ENCODE measurements around the gene RCBTB1.
"Not testable (repeated sequence)": the region's sequence is repeated elsewhere in the genome, so short reads cannot be mapped to it uniquely, and the experiment has no call there.

Gene RCBTB1

DNA sequence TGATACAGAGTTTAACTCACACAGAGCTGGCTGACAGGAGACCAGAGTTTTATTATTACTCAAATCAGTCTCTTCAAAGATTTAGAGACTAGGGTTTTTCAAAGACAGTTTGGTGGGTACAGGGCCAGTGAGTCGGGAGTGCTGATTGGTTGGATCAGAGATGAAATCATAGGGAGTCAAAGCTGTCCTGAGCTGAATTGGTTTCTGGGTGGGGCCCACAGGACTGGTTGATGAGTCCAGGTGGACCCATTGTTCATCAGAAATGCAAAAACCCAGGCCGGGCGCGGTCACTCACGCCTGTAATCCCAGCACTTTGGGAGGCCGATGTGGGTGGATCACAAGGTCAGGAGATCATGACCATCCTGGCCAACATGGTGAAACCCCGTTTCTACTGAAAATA, 17.3 kb upstream of the RCBTB1 start:
- DNase-seq = not testable (repeated sequence)

DNA sequence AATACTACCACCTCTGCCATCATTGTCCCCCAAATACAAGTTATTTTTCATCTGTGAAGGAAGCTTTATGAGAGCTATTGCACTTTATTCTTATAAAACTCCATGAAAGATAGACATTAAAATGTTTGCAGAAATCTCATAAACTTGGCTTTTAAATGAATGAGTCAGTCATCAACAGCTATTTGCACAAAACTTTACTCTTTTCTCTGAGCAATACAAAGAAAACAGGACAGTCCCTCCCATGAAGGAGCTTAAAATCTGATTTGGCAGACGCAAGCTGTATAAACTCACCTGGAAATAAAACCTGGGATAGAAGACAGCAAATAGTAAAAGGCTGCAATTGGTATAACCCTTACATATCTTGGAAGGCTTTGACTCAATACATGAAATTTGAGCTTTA, 16.6 kb upstream of the RCBTB1 start:
- DNase-seq = no peak

- DNase-seq = no peak
Measured at GRCh38 chr13:49597043-49597641, 11.8 kb upstream of the RCBTB1 start.

DNA sequence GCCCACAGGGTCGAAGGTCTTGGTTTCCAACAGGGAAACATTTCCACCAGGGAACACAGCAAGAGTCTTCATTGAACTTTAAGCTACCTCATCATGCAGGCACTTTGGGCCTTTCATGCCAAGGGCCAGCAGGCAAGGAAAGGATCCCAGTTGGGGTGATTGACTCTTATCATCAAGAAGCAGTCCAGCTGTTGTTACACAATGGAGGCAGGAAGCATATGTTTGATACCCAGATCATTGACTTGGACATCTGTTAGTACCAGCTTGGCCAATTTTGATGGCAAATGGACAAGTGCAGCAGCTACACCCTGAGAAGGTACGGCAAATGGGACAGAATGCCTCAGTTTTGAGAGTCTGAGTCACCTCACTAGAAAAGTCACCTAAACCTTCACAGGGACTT, 10.9 kb upstream of the RCBTB1 start:
- DNase-seq = no peak

DNA sequence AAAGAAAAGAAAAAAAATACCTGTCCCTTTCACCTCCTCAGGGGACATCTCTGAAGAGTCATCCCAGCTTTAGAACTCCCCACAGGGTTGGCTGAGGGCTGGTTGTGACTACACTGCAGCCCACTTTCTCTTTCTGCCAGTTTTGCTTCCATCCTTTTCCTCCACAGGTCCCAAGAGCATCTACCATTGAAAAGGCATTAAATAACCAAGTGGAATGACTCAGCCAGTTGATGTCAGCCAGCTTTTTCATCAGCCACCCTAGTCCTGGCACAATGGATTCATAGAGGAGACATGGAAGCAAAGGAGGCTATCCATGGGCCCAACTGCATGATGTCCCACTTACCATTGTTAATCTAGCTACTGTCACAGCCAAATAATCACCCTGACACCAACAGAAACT, 9.2 kb upstream of the RCBTB1 start:
- DNase-seq = no peak

- DNase-seq = not testable (repeated sequence)
Measured at GRCh38 chr13:49593876-49594275, 8.5 kb upstream of the RCBTB1 start.

- not testable (repeated sequence) for DNase-seq
Measured at GRCh38 chr13:49590714-49591113, 5.4 kb upstream of the RCBTB1 start.

- no peak for DNase-seq
Measured at GRCh38 chr13:49587311-49587847, 2.0 kb upstream of the RCBTB1 start.

- DNase-seq = no peak
Measured at GRCh38 chr13:49586717-49587116, 1.4 kb upstream of the RCBTB1 start.

DNA sequence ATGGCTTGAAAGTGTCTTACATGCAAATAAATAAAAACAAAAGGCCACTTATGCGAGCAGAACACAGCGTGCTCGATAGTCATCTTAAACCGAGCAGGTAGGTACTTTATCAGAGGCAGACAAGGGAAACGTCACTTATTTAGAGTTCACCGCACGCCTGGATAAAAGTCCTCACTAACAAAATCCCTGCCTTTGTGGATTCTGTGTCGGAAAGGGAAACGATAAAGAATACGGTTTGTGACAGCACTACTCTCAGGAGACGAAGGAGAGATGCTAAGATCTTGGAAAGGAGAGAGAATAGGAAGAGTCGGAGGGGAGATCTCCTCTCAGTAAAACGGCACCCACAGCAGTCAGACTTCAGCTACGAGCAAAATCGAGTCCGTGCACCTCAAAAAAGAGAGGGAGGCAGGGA, 581 bp downstream of the RCBTB1 start:
- no peak for DNase-seq

DNA sequence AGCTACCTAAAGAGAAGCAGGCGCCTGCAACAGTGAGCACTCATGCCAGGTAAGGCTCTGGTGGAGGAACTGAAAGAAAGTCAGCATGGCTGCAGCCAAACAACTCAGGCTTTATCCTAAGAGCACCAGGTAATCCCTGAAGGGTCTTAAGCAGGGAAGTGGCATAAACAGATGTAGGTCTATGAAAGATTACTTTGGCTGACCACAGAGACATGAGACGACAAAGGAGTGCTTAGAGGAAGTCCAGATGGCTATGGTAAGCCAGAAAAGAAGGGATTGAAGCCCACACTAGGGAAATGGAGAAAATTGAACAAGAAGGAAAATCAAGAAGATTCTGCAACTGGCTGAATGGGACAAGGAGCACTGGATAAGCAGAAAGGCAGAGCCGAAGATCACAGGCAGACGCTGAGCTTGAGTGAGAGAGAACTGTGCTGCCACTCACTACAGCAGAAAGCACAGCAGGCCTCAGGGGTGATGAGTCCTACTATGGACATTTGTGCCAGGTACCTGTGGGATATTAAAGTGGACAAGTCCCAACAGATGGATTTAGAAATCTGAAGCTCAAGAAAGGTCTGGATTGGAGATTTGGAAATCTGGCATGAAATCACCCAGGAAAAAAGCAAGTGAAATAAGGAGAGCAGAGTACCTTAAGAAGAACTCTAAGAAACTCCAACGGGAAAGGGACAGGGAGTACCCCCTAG, 4.2 kb downstream of the RCBTB1 start:
- no peak for DNase-seq

DNA sequence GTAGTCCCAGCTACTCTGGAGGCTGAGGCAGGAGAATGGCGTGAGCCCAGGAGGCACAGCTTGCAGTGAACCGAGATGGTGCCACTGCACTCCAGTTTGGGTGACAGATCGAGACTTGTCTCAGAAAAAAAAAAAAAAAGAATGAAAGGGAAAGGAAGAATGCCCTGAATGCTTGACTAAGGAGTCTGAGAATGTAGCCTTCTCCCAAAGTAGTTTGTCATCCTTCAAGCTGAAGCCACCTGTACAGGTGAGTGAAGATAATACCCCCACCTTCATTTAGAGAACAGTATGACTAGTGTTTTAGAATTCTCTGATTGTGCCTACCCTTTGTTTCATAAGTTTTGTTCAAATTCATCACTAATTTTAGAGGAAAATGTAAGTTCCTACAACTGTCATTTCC, 5.9 kb downstream of the RCBTB1 start:
- no peak for DNase-seq

DNA sequence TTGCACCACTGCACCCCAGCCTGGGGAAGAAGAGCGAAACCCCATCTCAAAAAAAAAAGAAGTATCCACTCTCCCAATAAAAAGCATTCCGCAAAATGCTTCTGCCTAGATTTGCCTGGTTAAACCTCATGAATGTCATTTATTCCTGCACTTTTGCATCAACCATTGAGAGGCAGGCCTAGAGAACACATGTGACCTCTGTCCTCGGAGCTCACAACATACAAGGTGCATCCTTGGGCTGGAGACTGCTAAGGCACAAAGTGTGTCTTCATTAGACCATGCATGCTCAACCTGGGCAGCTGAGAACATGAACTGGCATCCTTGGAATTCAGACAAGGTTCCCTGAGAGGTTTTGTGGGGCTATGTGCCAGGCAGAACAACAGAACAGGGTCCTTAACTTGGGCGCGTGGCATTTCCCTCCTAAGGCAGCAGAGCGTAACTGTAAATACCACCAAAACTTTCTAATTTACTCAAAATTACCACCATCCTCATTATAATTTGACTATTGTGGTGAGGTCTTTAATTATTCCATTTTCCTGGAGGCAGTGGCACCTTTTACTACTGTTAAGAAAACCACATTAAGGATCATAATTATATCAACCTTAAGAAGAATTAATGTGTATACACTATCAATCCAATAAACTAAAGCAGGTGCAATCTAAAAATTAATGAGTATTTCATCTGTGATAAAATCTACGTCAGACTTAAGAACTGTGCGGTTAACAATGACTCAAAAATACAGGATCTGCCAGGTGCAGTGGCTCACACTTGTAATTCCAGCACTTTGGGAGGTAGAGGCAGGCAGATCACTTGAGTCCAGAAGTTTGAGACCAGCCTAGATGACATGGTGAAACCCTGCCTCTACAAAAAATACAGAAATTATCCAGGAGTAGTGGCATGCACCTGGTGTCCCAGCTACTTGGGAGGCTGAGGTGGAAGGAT, 13.8 kb downstream of the RCBTB1 start:
- no peak for DNase-seq

DNA sequence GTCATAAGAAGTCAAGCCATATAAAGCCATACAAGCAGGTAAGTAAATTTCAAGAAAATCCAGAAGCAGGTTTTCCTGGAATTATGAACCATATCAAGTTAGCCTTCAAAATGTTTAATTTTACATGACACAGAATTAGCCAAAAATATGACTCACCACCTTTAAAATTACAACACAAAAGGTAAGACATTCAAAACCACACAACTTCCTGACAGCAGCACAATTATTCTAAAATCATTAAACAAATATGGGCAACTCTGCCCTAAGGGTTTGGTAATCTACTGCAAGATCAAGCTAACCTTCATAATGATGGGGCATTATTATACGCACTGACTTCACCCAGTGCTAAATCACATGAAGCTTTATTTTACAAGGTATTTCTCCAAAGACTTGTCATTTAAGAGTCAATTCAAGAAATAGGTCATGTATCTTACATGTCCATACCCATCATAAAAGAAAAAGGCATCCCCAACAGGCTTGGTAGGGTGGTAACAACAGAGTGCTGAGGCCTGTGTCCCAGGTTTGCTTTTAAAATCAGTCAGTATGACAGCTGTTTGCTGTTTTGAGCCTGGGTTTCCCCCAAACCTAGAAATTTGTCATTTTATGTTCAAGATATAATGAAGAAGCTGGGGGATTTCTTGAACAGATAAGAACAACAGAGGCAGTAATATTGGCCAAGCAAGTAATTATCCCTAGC, 15.2 kb downstream of the RCBTB1 start:
- no peak for DNase-seq

DNA sequence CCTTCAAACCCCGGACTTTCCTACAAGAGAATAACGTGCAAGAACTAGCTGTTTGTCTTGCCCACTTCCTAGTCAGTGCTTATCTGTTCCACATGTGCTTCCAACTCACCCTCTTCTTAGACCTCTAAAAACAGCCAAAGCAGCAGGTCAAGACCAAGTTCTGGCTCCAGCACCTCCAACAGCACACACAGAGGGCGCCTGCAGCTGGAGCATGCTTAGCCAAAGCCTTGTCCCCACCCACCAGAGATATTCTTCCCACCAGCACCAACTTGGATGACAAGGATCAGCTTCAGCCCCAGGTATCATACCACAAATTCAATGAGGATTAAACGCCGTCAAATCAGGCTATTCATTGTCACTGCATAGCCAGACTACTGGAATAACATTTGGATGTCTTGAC, 17.9 kb downstream of the RCBTB1 start:
- no peak for DNase-seq

DNA sequence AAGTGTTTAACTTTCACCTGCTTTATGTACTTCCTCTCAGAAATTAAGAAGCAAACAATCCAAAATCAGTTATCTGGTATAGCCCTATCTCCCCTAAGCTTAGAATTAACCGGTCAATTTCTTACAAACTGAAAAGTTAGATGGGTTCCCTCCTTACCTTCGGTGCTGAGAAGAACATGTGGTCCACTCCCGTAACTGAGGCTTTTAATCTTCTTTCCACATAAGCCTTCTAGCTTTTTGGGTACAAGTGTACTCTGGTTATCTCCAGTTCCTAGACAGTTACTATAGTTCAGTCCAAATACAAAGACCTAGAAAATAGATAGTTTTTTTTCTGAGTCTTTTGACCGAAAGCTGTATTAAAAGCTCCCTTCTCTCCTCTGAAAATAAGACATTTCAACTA, 18.9 kb downstream of the RCBTB1 start:
- no peak for DNase-seq

GRCh38 chr13:49565461-49565860, 19.9 kb downstream of the RCBTB1 start:
- not testable (repeated sequence) for DNase-seq

- DNase-seq = no peak
Measured at GRCh38 chr13:49563516-49563915, 21.8 kb downstream of the RCBTB1 start.

- DNase-seq = no peak
Measured at GRCh38 chr13:49561062-49561410, 24.3 kb downstream of the RCBTB1 start.

DNA sequence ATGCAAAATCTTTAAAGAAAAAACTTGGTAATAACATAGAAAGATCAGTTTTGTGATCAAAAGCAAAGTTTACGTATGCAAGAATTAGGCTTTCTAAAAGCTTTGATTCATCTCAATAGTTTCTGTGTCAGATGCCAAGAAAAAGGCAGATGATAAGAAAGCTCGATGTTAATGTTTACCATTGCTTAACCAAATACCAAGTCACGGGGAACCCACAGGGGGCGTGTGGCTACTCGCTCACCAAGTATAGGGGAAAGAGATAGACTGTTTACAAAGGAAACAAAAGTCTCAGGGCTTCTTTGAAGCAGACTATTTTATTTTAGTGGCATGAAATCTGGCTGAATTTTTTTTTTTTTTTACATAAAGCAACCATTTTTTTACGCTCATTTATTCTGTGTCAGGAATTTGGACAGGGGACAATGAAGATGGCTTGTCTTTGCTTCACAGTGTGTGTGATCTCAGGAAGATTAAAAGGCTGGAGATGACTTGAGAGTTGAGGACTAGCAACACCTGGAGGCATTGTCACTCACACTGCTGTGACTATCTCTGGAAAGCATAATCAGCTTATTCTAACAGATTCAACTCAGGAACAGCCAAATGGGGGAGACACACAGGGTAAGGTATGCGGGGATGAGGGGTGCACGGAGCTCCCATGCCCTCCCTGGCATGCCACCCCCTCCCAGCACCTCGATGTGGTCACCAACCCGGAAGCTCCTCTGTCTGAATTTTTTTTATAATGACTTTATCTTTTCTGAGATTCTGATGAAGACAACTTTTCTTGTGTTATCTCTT, 24.9 kb downstream of the RCBTB1 start:
- no peak for DNase-seq

GRCh38 chr13:49559006-49559405, 26.4 kb downstream of the RCBTB1 start:
- no peak for DNase-seq

GRCh38 chr13:49554387-49554786, 31.0 kb downstream of the RCBTB1 start:
- no peak for DNase-seq
